COLO668 (cell line): ENCODE results near the gene SOHLH1.
"Not testable (repeated sequence)": the region's sequence is repeated elsewhere in the genome, so short reads cannot be mapped to it uniquely, and the experiment has no call there.

ENCODE experiments used
- DNase-seq: peaks from one replicate; lab custom pipeline; 2025; ENCODE audit not compliant: unreplicated experiment; lab: John Stamatoyannopoulos, UW

SOHLH1 gene

GRCh38 chr9:135680056-135680455, 19.2 kb downstream of the SOHLH1 start:
- DNase-seq = no peak

DNA sequence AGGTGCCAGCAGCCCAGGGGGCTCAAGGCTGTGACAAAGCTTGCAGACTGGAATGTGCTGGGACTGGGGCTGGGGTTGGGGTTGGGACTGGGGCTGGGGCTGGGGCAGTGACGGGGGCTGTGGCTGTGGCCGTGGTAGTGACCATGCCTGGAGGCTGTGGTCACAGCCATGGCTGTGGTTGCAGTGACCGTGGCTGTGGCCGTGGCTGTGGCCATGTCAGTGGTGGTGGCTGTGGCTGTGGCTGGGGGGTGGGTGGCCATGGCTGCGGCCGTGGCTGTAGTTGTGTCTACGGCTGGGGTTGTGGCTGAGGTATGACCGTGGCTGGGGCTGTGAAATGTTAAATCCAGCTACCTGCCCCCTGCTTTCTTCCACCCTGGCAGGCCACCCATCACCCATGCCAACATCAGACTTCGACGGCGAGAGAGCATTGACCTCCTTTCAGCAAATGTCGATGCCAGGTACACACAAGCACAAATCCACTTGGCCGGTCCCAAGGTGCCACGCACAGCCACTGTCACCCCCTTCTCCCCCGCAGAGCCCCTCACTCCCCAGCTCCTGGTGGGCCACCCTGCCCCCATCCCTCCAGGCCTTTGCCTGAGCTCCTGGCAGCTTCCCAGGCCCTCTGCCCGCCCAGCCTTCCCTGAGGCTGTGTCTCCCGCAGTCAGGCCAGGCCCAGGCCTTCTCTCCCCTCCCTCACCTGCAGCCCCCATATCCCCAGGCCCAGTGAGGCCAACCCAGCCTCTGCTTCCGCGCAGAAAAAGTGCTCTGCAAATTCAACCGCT, 20.9 kb downstream of the SOHLH1 start:
- DNase-seq = no peak

- DNase-seq = peak; percentile 4
These were observed 21.6 kb downstream of the SOHLH1 start for GRCh38 chr9:135677641-135678168.

- no peak for DNase-seq
These were observed 22.4 kb downstream of the SOHLH1 start for GRCh38 chr9:135676891-135677290.

DNA sequence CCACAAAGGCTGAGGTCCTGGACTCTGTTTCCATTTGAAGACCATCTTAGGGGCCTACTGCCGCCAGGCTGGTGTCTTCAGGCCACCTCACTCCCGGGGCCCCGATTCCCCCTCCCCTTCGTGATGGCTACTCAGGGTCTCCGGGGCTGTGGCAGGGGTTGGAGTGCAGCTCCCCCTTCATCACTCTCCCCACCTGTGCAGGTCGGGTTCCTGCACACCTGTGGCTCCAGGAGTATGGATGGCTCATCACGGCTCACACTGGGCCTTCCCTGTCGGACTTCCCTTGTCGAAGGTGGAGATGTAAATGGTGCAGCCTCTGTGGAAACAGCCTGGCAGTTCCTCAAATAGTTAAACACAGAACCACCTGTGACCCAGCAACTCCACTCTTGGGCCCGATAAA, 24.3 kb downstream of the SOHLH1 start:
- DNase-seq = no peak

DNA sequence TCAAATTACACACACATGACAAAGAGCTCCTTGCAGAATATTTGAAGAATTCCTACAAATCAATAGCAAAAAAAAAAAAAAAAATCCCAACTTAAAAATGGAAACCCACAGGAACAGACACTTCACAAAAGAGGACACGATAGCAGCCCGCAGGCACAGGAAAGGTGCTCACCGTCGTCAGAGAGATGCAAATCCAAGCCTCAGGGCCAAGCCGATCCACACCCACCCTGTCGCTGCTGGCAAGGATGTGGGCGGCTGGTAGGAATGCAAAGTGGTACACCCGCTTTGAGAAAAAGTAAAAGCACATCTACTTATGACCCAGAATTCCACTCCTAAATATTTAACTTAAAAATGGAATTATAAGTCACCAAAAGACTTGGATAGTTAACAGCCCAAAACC, 25.3 kb downstream of the SOHLH1 start:
- no peak for DNase-seq

DNA sequence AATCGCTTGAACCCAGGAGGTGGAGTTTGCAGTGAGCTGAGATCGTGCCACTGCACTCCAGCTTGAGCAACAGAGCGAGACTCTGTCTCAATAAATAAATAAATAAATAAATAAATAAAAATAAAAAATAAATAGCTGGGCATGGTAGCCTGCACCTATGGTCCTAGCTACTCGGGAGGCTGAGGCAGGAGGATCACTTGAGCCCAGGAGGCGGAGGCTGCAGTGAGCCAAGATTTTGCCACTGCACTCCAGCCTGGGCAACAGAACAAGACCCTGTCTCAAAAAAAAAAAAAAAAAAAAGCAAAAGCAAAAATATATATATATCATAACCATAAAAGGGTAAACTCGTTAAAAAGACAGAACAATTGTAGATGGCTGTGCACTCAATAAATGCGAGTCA, 26.5 kb downstream of the SOHLH1 start:
- DNase-seq = not testable (repeated sequence)

DNA sequence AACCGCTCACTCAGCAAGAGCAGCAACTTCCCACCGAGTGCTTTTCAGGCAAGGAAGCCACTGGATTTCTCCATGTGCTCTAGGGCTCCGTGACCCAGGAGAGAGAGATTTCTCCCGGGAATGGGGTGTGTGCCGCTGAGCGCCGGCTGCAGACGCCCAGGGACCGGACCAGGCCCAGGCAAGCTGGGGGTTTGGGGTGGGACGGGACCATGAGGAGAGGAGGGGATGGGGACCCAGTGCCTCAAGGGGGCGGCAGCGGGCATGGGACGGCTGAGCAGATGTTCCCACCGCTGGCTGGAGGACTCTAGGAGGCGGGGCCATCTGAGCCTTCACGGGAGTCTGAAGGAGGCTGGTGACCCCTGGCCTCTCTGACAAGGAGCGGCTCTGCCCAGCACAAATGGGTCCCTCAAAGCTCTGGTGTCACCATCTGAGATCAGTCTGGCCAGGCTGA, 27.7 kb downstream of the SOHLH1 start:
- no peak for DNase-seq

DNA sequence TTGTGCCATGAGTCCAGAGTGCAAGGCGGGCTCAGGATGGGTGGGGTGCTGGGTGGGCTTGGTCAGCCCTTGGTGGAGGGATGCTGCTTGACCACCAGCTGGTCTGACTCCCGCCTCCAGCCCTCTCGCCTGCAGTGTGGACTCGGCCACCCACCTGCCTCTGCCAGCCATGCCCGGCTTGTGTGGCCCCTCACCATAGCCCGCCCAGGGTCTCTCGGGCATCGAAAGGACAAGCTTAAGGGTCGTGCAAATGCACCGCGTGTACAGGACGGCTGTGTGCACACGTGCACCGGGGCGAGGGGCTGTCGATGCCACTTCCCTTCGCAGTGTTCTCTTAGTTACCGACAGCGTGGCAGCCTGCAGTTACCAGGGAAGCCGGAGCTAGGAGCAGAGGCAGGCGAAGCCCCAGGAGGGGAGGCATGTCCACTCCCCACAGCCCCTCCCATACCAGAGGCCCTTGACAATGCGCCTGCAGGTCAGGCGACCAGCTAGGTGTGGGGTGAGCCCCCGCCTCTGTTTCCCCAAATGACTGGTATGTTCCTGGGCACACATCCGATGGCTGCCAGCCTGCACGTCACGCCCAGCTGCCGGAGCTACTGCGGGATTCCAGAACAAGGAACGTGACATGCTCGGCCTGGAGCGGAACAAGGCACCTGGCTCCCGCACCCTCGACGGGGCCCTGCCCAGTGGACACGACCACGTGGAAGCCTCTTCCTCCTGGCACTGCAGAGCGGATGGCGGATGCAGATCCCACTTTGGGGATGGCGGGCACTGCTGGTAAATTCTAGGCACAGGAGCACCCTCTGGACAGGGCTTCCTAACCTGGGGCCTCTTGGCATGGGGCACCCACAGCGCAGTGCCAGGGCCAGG, 28.3 kb downstream of the SOHLH1 start:
- no peak for DNase-seq

GRCh38 chr9:135669616-135670285, 29.5 kb downstream of the SOHLH1 start:
- no peak for DNase-seq

- DNase-seq = not testable (repeated sequence)
These were observed 30.3 kb downstream of the SOHLH1 start for GRCh38 chr9:135669018-135669417.

GRCh38 chr9:135667463-135668001, 31.7 kb downstream of the SOHLH1 start:
- DNase-seq = no peak

- no peak for DNase-seq
These were observed 32.5 kb downstream of the SOHLH1 start for GRCh38 chr9:135666534-135667462.

GRCh38 chr9:135665795-135666189, 33.5 kb downstream of the SOHLH1 start:
- no peak for DNase-seq

- DNase-seq = no peak
These were observed 34.2 kb downstream of the SOHLH1 start for GRCh38 chr9:135664801-135665794.

DNA sequence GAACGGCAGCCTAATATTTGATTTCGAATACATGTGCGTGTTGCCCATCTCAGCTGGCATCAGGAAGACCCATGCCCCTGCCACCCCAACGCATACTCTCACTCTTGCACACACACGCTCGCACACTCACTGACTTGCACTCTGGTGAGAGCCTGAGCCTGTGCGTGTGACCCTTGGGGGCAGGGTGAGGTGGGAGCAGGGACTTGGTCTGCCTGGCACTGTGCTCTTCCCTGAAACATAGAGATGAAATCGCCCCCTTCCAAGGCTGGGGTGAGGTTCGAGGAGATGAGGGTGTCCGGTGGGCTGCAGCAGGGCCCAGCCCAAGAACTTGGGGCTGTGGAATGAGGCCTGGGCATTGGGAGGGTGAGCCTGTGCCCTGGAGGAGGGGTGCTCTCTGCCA, 35.0 kb downstream of the SOHLH1 start:
- DNase-seq = no peak

DNA sequence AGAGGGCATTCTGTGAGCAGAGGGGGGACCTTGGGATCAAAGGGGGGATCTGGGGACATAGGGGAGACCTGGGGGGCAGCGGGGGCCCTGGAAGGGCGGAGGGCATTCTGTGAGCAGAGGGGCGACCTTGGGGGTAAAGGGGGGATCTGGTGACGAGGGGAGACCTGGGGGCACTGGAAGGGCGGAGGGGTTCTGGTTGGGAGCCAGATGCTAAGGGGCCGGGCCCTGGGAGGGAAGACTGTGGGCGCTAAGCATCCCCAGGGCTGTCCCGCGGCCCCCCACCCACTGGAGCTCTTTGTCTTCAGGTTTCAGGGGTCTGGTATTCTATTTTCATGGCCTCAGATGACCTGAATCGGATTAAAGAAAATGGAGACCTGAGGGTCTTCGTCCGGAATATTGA, 35.4 kb downstream of the SOHLH1 start:
- no peak for DNase-seq

GRCh38 chr9:135663451-135663770, 35.9 kb downstream of the SOHLH1 start:
- DNase-seq = no peak
